ENCODE results near the gene IFT22. TPM values are rescaled to one million over a fixed set of nuclear protein-coding genes. Genes with fewer than 3 reads are reported as not detected.
"Not testable (repeated sequence)": the region's sequence is repeated elsewhere in the genome, so short reads cannot be mapped to it uniquely, and the experiment has no call there.

The IFT22 gene
- total and polyA plus RNA-seq, 10 donors = 5.5 to 11.0 (median 6.8) TPM

DNA sequence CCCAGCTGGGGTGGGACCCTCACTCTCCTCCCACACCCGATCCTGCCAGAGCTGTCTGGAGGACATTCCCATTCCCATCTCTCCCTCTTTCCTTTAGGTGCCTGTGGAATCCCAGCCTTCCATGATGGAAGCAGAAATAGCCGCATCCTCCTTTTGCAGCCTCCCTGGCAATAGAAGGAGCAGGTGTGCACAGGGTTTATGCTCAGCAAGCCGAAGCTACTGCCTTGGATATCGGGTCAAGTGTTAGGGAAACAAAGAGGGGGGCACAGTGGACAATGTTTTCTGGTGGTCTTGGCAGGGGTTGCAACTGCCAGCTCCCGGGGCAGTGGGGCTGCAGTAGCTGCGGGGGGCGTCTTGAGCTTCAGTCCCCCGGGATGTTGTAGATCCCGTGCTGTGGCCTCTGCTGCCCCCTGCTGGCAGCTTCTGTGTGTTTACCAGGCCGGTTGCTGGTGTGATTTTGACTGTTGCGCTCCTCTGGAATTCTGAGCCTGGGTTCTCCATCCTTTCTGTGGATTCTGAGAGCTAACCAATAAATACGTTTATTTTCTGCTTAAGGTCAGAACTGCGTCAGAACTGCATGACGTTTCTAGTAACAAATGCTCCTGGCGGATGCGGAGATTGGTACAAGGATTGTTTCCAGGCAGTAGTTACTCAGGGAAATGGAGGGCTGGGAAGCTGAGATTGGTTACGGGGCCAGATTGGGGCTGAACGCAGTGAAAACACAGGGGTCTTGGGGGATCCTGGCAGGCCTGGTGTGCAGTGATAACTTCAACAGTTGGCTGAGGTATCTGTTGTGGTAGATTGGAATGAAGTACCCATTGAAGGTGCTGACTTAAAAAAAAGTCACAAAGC, 31.2 kb downstream of the IFT22 start:
- H3K4me3 ChIP-seq; H3K36me3 ChIP-seq; H3K4me1 ChIP-seq; H3K9me3 ChIP-seq; H3K27ac ChIP-seq; intact Hi-C loops (cut with DNase I; ENCODE audit: low total_unique reads): not testable (repeated sequence)
- DNase-seq = peak; percentile 86
- H3K27me3 ChIP-seq (replicated peaks in 1 of 7) = peaks cover 0 to 60% (median 11%) of the 10 kb centered on the region in 7 donors
- TF ChIP-seq CTCF (IDR thresholded peaks at IDR 0.05 in 8 of 11, conservative IDR thresholded peaks at IDR 0.05 in 3 of 11) = peak in 10 of 11 experiments; percentile 6 to 78 (median 56)
- 23 to 31% (median 27%) methylated on average over 13 to 18 of the region's 18 CpGs for WGBS, 5 donors

DNA sequence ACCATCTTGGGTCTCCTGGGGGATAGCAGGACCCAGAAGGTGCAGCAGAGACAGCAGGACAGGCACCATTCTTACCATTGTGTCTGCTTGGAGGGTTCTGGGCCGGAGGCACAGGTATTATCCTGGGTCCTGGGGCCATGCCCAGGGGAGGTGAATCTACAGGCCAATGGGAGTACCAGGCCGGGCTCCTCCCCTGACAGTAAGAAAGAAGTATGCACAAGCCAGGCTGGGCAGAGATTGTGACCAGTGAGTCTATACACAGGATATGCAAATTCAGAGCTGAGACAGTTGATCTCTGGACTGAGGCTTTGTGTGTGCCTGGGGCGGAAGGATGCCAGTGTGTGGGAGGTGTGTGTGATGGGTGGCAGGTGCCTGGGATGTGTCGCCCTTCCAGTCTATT, 31.9 kb downstream of the IFT22 start:
- DNase-seq; H3K4me3 ChIP-seq; intact Hi-C loops (cut with DNase I; ENCODE audit: low total_unique reads); H3K9me3 ChIP-seq; H3K4me1 ChIP-seq; H3K27ac ChIP-seq; H3K36me3 ChIP-seq: not testable (repeated sequence)
- H3K27me3 ChIP-seq (replicated peaks in 1 of 7) = peaks cover 0 to 53% (median 11%) of the 10 kb centered on the region in 7 donors
- WGBS, 5 donors = 60 to 74% (median 70%) methylated on average over 2 to 4 of the region's 4 CpGs

GRCh38 chr7:101288439-101288838, 33.2 kb downstream of the IFT22 start:
- Histone ChIP-seq H3K4me3 (no peak overlapping the region), H3K36me3 (no peaks in the 10 kb centered on the region), H3K9me3 (peaks cover 0 to 3% (median 0%) of the 10 kb centered on the region in 8 donors), H3K4me1 (peaks cover 0 to 6% (median 2%) of the 10 kb centered on the region in 6 donors), H3K27me3 (replicated peaks in 1 of 7) (peaks cover 0 to 42% (median 11%) of the 10 kb centered on the region in 7 donors), H3K27ac (no peak overlapping the region)
- intact Hi-C loops (cut with DNase I; ENCODE audit: low total_unique reads) = no loop called here
- DNase-seq = no peak
- 89 to 93% (median 91%) methylated on average over 3 of the region's 3 CpGs for WGBS, 5 donors
- TF ChIP-seq POLR2AphosphoS5 (IDR thresholded peaks at IDR 0.05) (no peak), POLR2A (IDR thresholded peaks at IDR 0.05) (no peak), CTCF (IDR thresholded peaks at IDR 0.05 in 8 of 11, conservative IDR thresholded peaks at IDR 0.05 in 3 of 11) (no peak)

DNA sequence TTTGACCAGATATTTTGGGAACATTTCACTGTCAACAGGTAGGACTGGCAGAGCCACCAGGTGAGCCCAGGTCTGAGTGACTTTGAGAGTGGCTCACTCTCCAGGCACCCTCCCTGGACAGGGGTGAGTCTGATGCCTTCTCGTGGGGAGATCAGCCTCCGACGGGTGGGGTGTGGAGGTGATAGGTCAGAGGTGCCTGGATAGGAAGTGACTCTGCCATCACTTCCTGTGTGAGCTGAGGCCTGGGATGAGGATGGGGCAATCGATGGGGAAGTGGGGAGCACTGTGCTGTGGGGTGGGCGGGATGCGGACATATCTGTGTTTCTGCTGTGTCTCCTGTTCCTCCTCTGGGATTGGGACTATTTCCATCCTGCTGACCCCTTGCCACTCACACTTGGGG, 34.6 kb downstream of the IFT22 start:
- DNase-seq = no peak
- no peak for TF ChIP-seq POLR2AphosphoS5 (IDR thresholded peaks at IDR 0.05)
- TF ChIP-seq POLR2A (IDR thresholded peaks at IDR 0.05) = no peak
- TF ChIP-seq CTCF (IDR thresholded peaks at IDR 0.05 in 8 of 11, conservative IDR thresholded peaks at IDR 0.05 in 3 of 11) = no peak

GRCh38 chr7:101285880-101286279, 35.7 kb downstream of the IFT22 start:
- H3K36me3 ChIP-seq; H3K27ac ChIP-seq; DNase-seq; H3K4me3 ChIP-seq; intact Hi-C loops (cut with DNase I; ENCODE audit: low total_unique reads); H3K9me3 ChIP-seq: not testable (repeated sequence)
- Histone ChIP-seq H3K4me1 (peaks cover 0 to 15% (median 5%) of the 10 kb centered on the region in 6 donors), H3K27me3 (replicated peaks in 1 of 7) (peaks cover 0 to 20% (median 5%) of the 10 kb centered on the region in 7 donors)
- WGBS, 5 donors = 71 to 85% (median 81%) methylated on average over 3 of the region's 3 CpGs

More for the DNA sequence above, 34.6 kb downstream of the IFT22 start:
- intact Hi-C loops (cut with DNase I; ENCODE audit: low total_unique reads) = no loop called here
- H3K36me3 ChIP-seq = no peaks in the 10 kb centered on the region
- H3K4me3 ChIP-seq = no peak overlapping the region
- 32 to 48% (median 46%) methylated on average over 6 of the region's 6 CpGs for WGBS, 5 donors
- peaks cover 0 to 15% (median 5%) of the 10 kb centered on the region in 6 donors for H3K4me1 ChIP-seq
- peaks cover 0 to 32% (median 11%) of the 10 kb centered on the region in 7 donors for H3K27me3 ChIP-seq (replicated peaks in 1 of 7)
- no peak overlapping the region for H3K27ac ChIP-seq
- H3K9me3 ChIP-seq = peaks cover 0 to 3% (median 0%) of the 10 kb centered on the region in 8 donors

Data from spleen (tissue), 11 donors.